GM12892 (cell line): ENCODE measurements around the gene TRIM16.
"Not testable (repeated sequence)": the region's sequence is repeated elsewhere in the genome, so short reads cannot be mapped to it uniquely, and the experiment has no call there.

Source experiments
- DNase-seq: peaks from one replicate; pipeline ENCODE4 v3.0.0; 2011; ENCODE audit not compliant: insufficient read length
- FAIRE-seq: peaks from 2 replicates; lab custom pipeline; 2011; peaks lifted over from hg19 to GRCh38; lab: Jason Lieb, UNC
- POLR2A ChIP-seq: IDR thresholded peaks from 2 replicates; pipeline ENCODE4 v1.6.1; 2011; ENCODE audit warnings: low read depth, low read length, control low read depth
- POLR2AphosphoS5 ChIP-seq: IDR thresholded peaks from 2 replicates; pipeline ENCODE4 v1.6.1; 2011; ENCODE audit warnings: low read depth, low read length, control low read depth
- TAF1 ChIP-seq: IDR thresholded peaks from 2 replicates; pipeline ENCODE4 v1.6.1; 2011; ENCODE audit warnings: low read depth, mild to moderate bottlenecking, control low read depth, low read length, borderline replicate concordance

The TRIM16 gene

GRCh38 chr17:15663691-15664090, 20.4 kb downstream of the TRIM16 start:
- DNase-seq (no peak), FAIRE-seq (no peak)
- TF ChIP-seq POLR2A (no peak), TAF1 (no peak), POLR2AphosphoS5 (no peak)

DNA sequence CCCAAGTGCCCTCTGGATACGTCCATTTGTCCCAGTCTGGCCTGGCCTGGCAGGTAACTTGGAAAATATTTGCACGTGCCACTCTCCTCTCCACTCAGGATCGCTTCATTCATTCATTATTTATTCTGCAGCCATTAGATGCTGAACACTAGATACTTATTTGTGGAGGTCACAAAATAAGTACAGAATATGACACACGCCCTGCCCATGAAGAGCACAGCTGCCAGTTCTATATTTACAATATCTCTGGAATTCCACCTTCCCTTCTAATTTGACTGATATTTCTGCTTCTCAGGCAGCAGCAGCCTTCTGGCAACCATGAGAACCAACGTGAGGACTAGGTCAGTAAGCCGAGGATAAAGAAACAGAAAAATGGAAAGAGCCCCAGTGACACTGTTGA, 20.9 kb downstream of the TRIM16 start:
- no peak for FAIRE-seq
- TF ChIP-seq TAF1 (no peak), POLR2A (no peak), POLR2AphosphoS5 (no peak)
- DNase-seq = no peak

- TF ChIP-seq POLR2AphosphoS5 = no peak
- TF ChIP-seq POLR2A = no peak
- no peak for TF ChIP-seq TAF1
- FAIRE-seq (no peak), DNase-seq (no peak)
Observed at GRCh38 chr17:15662681-15663080, 21.4 kb downstream of the TRIM16 start.

DNA sequence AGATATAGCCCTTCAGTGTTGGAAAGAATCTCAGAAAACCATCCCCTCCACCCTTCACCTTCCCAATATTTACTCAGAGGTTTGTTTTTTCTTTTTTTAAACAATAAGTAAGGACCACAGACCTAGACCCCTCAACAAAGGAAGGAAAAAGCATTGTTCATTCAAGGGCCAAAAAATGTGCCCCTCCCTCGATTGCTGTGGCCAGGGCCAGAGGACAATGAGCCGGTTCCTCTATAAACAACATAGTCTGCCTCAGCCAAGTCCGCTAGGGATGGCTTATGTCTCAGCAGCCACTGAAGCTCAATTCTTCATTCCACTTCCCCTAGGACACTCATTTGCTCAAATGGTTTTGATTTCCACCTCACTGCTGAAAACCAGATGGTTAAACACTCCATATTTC, 24.0 kb downstream of the TRIM16 start:
- FAIRE-seq = no peak
- TF ChIP-seq POLR2A (no peak), POLR2AphosphoS5 (no peak), TAF1 (no peak)
- no peak for DNase-seq

DNA sequence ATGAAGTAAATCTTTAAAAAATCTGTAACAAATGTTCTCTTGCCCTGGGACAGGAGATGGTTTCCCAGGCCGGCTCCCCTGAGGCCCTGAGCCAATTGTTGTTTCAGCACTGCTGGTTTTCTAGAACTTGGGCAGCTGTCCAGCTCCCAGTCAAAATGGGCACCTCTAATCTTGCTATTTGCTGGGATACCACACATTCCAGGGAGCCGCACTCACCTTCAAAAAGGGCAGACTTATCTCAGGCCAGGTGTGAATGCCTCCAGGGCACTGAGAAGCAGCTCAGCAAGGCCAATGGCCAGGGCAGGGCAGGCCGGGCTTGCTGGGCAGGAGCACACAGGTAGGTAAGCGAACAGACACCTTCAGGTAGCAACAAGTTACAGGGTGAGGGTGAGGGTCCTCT, 24.4 kb downstream of the TRIM16 start:
- DNase-seq = no peak
- TF ChIP-seq TAF1 = no peak
- TF ChIP-seq POLR2AphosphoS5 = no peak
- TF ChIP-seq POLR2A = no peak
- FAIRE-seq = no peak

- DNase-seq (no peak), FAIRE-seq (no peak)
- TF ChIP-seq POLR2AphosphoS5 = no peak
- TF ChIP-seq POLR2A = no peak
- TF ChIP-seq TAF1 = no peak
Observed at GRCh38 chr17:15659236-15659635, 24.9 kb downstream of the TRIM16 start.

GRCh38 chr17:15658296-15658695, 25.8 kb downstream of the TRIM16 start:
- FAIRE-seq (no peak), DNase-seq (no peak)
- TF ChIP-seq TAF1 = no peak
- no peak for TF ChIP-seq POLR2A
- TF ChIP-seq POLR2AphosphoS5 = no peak

DNA sequence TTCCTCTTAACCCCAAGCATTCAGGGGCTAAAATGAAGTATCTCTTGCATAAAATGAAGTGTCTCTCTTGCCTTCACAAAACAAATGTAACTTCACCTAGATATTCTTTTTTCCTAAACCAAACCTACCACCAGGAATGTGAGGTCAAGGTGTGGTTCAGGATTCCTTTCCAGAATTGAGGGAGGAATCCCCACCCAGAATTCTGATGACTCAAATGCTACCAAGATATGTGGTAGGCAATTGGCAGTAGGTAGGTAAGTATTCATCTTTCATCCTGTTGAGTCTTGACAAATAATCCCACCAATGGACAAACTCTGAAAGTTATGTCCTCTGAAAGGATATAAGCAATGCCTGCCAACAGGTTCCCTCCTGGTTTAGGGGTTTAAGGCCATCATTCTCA, 26.2 kb downstream of the TRIM16 start:
- no peak for TF ChIP-seq TAF1
- TF ChIP-seq POLR2AphosphoS5 = no peak
- TF ChIP-seq POLR2A = no peak
- no peak for FAIRE-seq
- DNase-seq = no peak

DNA sequence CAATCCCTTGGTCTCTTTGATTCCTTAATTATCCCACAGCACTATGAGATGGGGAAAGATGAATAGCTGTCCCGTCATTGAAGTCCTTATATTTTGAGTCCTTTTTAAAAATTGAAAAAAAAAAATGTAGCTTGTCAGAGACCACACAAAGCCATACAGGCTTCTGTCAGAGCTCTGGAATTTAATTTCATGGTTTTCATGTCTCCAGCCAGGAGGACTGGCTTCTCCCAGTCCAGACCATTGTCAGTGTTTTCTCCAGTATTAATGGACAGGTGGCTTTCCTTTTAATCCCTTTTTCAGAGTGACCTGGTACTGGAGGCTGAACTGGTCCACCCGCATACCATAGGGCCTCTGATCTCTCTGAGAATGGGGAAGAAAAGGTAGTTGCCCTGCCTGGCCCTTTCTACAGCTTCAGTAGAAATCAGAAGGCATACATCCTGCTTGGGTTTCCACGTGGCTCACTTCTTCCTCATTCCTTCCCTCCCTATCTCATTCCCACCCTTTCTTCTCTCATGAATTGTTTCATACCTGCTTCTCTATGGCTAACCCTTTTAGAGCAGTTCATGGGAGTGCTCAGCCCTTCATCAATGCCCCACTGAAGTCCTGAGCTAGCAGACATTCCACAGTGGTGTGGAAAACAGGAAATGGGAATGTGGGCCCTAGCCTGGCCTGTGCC, 29.1 kb downstream of the TRIM16 start:
- DNase-seq (no peak), FAIRE-seq (no peak)
- TF ChIP-seq POLR2AphosphoS5 = no peak
- TF ChIP-seq POLR2A = no peak
- TF ChIP-seq TAF1 = no peak

DNA sequence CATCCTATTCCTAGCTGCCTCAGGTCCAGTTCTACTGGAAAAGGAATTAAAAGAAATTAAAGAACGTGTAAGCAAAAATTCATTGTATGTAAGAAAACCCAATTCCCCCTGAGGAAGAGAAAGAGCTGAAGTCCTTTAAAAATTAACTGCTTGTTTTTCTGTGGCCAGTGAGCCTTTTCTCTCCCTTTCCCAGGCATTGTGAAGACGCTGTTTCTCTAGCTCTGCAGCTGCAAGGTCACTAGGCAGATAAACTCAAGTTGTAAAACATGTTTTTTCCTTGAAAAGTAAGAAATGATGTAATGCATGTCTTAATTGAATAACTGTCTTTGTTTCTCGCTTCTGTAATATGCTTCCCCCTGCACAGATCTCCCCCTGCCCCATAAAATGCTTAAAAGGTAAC, 29.7 kb downstream of the TRIM16 start:
- not testable (repeated sequence) for FAIRE-seq

GRCh38 chr17:15652960-15653359, 31.2 kb downstream of the TRIM16 start:
- FAIRE-seq = no peak
- TF ChIP-seq TAF1 = no peak
- no peak for DNase-seq

More for the DNA sequence above, 29.7 kb downstream of the TRIM16 start:
- not testable (repeated sequence) for DNase-seq

GRCh38 chr17:15651583-15652110, 32.5 kb downstream of the TRIM16 start:
- DNase-seq (no peak), FAIRE-seq (no peak)
- TF ChIP-seq POLR2AphosphoS5 (no peak), POLR2A (no peak), TAF1 (no peak)
